Suppressor macrophage treated with lipopolysaccharide for 4 hours (primary cell): ENCODE data around the gene SNRPD3.
"Not testable (repeated sequence)": the region's sequence is repeated elsewhere in the genome, so short reads cannot be mapped to it uniquely, and the experiment has no call there.

Experiments used
- DNase-seq: peaks from one replicate; pipeline ENCODE4 v3.0.0-alpha.2; 2020

SNRPD3 gene

DNA sequence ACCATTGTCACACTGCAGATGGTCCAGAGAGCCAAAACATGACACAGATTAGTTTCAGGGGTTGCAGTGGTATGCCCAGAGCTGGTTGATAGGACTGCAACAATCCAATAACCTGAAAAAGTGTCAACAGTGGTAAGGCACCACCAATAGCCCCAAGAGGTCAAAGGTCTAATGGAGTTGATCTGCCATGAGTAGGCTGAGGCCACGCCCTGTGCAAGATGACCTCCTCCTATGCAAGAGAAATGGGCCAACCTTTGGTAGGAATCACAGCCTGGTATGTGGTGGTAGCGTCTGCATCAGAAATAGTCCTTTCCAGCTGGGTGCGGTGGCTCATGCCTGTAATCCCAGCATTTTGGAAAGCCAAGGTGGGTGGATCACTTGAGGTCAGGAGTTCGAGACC lies 20.5 kb upstream of the SNRPD3 start:
- no peak for DNase-seq

DNA sequence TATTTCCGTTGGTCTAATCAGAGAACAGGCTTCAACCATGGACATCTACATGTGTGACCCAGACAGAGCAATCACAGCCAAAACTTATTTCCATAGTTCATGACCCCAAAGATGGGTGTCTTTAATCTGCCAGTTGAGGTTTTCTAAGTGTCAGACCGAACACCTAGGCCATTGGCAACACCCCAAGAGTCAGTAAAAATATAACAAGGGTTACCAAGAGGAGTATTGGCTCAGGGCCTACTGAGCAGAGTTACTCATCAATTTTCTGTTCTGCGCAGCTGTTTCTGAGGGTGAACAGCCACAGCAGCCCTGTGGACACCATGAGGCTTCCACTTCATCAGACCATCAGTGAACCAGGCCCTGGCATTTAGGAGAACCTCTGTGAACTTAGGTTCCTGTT lies 19.7 kb upstream of the SNRPD3 start:
- DNase-seq, result no peak

DNA sequence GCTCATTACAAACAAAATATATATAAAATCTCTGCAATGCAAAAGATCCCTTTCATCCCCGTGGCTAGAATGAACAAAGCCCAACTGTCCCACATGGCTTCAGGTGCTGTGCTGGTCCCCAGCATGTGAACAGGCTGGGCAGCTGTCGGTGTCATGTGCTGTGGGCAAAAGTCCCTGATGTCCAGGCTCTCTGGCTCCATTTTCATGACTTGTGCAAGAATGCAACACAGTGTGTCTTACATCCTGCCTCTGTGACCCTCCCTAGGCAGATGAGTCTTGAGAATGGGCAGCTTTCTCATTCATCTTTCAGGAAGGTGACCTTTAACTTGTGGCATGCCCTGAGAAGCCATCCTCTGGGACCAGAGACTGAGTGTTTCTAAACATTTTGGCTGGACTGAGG lies 15.3 kb upstream of the SNRPD3 start:
- no peak for DNase-seq

DNA sequence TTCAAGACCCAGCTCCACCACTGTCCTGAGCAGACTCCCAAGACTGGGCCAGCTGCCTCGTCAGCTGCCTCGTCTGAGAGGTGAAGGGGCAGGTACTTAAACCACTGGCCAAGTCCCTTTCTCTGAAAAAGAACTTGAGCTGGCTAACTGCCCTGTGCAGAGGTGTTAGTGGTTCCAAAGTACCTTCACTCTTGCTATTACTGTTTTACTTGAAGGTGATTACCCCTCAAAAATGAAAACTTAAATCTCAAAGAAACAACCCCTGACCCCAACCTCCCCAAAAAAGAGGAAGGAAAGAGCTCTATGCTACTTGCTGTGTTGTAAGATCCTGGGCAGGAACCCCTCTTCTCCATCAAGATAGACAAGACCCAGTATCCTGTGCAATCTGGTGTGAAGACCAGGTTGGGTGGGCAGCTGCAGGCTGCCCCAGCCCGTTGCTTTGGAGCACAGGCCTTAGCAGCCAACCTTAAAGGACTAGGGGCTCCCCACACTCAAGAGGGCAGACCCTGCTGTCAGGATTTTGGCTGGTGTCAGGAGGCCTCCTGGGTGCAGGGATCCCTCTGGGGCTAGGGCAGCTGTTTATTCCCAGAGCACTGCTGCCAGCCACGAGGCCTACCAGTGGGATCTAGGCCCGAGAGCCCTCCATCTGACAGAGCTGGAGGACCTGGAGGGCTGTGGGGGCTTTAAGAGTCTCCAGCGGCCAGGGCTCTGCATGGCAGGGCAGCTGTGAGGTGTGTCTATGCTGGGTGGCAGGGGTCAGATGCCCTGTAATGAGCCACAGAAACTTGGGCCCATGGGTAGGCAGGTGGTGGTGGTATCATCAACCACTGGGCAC lies 13.9 kb upstream of the SNRPD3 start:
- DNase-seq, result no peak

DNA sequence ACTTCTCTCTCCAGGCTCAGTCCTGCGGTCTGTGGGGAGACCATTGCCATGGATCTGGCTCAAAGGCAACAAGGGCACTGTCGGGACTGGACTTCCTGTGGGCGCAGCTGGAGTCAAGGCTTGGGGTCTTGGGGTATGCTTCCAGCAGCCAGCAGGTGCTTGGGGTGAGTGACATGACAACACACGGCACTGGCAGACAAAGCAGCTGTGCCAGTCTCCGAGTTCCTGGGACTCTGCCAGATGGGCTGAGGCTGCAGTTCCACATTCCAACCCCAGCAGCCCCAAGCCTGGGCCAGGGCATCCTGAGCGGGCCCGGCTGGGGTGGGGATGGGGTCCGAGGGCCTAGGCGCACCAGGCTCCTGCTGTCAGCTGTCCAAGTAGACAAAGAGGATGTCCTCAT lies 13.2 kb upstream of the SNRPD3 start:
- DNase-seq, result no peak

DNA sequence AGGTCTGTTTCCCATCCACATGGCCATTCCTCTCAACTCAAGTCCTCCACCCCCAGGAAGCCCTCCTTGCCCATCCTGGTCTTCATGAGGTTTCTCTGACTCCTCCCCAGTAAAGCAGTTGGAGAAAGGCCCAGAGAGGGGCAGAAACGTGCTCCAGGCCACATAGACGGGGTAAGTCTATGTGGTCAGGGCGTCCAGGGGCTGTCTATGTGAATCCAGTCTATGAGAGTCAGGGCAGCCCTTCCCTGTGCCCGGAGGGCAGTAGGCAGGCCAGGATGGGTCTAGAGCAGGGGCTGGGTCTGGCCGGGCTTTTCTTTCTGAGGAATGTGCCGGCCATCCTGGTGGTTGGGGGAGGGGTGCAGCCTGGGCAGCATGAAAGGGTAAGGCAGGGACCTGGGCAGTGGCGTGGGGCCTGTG lies 12.6 kb upstream of the SNRPD3 start:
- DNase-seq, result no peak

DNA sequence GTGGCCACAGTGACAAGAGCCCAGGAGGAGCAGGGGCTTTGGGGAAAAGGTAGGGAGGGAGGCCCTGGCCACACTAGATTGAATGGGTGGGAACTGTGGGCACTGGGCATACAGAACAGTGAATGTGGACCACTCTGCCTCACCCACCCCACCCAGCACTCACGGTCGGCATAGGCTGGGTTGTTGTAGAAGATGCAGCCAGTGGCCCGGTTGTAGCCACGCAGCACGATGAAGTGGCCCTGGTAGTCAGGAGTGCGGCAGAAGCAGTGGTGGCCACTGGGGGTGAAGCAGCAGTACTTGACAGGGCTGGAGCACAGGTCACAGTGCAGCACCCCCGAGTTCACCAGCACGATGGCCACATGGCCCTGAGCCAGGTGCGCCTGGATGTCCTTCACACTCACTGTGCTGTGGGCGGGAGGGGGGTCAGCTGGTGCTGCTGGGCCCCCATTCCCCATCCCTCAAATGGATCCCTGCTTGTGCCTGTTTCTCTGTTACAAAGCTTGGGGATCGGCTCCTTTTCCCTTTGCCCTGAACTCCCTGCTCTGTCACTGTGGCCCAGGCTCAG lies 12.0 kb upstream of the SNRPD3 start:
- DNase-seq, result no peak

DNA sequence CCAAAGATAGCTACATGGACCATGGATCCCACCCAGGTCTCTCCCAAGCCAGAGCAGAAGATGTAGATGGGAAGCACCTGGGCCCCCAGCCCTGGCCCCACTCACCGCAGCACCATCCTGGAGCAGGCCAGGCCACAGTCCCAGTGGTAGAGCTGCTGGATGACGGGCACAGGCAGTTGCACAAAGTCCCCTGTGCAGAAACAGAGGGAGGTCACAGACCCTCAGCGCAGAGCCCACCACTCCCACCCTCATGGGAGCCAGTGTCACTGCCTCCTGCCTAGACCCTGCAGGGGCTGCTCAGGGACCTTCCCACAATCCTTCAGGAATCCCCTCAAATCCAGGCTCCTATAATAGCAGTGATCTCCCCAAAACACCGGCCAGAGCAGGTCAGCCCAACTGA lies 7.0 kb upstream of the SNRPD3 start:
- DNase-seq, result no peak

DNA sequence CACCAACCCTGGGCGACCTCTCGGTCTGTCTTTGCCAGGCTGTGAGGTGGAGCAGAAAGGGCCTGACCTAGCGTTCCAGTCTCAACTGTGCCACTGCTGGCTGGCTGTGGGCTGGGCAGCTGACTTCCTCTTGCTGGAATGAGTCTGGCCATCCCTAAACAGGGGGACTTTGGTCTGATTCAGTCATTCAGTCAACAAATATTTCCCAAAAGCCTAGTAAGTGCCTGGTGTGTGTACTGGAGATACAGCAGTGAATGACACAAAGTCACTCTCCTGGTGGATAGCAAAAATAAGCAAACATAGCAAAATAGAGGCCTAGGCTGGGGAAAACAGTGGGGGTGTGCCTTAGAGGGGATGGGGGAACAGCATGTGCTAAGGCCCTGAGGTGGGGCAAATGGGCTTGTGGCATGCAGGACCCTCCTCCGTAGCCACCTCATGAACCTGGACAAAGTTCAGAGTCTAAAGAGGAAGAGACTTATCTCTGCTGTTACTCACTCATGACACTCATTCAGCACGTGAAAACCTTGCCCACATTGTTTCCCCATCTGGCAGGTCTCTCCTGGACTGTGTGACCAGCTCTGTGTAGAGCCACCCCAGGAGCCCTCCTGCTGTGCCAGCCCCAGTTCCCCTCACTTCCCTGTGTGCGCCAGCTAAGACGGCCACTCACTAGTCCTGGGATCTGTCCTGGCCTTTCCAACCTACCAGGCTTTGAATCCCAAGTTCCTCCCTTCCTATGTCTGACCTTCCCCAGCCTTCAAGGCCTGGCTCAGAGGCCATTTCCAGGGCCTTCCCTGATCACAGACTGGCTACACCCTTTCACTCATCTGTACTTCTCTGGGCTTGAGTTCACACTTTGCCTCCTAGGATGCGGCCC lies 5.5 kb upstream of the SNRPD3 start:
- DNase-seq, result peak; percentile 60

DNA sequence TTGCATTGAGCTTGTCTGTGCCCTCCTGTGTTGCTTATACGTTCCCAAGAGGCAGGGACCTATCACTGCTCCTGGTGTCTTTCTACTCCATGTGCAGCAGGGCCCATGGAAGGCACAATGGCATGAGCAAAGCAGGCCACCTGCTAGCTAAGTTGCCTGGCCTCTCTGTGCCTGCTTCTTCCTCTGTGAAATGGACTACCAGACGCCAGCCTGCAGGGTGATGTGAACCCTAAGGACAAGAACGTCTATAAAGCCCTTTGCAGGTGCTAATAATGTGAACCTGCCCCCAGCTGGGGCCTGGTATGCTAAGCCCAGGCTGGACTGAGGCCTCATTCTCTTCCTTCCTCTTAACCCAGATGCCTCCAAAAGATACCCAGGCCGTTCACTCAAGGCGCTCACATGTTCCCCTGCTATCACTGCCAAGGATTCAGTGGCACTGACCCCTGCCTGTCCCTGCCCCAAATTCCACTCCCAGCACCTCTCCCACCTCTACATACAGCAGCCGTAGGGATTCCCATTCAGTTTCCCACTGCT lies 4.8 kb upstream of the SNRPD3 start:
- DNase-seq, result no peak

DNA sequence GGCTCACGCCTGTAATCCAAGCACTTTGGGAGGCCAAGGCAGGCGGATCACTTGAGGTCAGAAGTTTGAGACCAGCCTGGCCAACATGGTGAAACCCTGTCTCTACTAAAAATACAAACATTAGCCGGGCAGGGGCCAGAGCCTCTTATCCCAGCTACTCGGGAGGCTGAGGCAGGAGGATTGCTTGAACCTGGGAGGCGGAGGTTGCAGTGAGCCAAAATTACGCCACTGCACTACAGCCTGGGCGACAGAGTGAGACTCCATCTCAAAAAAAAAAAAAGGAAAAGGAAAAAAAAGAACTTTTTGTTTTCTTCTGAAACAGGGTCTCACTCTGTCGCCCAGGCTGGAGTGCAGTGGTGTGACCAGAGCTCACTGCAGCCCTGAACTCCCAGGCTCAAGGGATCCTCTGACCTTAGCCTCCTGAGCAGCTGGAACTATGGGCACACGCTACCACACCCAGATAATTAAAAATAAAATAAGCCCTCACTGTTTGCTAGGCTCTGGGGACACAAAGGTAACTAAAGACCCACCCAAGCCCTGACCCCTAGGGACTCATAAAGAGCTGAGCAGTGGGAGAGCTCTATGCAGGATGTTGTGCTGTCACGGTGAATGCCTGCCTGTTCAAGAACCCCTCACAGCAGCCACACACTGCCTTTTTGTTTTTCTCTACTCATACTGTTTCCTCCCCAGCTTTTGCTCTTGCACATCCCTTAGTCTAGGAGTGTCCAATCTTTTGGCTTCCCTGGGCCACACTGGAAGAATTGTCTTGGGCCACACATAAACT lies 3.1 kb upstream of the SNRPD3 start:
- DNase-seq, result not testable (repeated sequence)

DNA sequence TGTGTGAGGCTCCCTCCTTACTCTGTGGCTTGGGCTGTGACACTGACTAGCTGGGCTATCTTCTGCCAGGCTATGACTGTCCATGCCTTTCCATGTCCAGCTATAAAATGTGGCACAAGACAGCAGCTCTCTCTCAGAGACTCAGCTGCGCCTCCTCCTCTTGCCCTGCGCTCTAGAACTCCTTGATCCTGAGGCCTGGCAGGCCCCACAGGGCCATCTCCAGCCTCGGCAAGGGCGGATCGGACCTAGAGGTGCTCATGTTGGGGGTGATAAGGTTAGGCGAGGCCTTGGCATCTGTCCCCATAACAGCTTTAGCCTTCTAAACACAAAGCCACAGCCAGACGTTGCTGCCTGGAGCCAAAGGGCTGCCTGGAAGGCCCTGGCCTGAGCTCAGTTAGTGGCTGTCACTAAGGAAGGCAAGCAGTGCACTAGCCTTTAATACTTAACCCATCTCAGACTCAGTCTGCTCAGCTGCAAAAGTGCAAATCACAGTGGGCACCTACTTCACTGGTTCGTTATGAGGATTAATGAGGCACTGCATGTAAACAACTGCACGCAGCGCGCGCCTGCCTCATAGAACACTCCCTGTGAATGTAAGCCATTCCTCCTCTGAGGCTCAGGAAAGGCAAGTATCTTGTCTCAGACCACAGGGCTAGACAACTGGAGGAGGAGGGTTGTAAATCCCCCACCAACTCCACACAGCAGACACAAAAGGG lies 2.0 kb upstream of the SNRPD3 start:
- no peak for DNase-seq

DNA sequence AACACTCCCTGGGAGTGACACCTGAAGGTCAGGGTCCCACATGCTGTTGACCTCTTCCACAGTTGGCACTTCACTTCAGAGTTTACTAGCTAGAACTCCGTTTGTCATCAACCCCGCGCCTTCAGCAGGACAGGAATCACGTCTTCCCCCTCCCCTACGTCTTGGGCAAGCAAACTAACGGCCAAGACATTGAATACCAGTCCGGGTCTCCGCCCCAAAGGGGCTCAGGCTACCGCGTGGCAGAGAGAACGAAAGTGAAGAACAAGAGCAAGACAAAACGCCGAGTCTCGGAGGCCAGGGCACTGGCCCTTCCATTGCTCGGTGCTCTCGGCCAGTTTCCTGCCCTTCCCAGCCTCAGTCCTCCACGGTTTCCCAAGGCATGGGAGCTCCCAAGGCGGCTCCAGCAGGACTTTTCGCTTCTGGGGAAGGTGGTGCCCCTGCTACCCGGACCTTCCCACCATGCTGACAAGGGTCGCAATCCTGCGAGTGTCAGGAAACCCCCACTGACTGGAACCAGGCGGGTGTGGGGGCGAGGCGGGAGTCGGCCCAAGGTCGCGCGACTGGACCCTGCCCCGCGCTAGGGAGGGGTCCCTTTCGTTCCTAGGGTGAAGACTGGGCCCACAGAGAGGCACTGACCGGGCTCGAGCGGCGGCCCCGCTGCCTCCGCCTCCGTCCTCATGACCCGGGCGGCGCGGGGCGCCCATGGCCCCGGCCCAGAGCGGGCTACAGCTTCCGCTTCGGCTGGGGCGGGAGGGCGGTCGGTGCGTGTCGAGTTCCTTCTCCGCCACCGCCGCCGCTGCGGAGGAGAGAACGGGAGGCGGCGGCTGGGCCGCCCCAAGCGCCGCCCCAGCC lies 1.3 kb upstream of the SNRPD3 start, which contains the start of gene GUCD1:
GUCD1 (minus strand) TSS at position 826 of the 852 bp plus-strand sequence; CDS start at position 679, 147 bp downstream.
- peak; percentile 67 for DNase-seq

DNA sequence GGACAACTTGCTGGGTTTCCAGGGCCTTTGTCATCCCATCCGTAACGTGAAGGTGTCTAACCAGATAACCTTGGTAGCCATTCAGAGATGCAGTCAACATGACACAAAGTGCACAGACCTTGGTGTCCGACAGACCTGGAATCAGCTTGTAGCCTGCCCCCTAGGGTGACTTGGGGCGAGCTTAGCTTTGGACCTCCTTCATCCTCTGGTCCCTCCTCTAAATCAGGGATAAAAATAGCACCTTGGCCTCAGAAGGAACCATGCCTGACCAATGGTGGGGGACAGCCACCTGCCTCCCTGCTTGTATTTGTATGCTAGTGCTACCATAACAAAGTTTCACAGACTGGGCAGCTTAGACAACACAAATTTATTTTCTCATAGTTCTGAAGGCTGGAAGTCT lies 3.7 kb downstream of the SNRPD3 start:
- no peak for DNase-seq

DNA sequence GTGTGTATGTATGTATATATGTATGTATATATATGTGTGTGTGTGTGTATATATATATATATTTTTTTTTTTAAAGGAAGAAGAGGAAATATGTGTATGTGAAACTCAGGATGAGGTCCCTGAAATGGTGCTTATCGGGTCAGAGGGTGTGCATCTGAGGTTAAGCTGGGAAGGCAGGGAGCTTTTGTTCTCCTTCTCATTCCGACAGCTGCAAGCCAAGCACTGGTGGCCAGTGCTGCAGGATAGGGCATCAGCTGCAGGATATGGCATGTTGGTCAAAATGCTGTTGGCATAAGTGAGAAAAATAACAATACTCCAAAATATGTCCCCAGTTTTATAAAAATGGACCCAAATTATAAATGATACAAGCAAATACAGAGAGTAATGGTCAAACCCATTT lies 7.4 kb downstream of the SNRPD3 start:
- DNase-seq, result no peak

DNA sequence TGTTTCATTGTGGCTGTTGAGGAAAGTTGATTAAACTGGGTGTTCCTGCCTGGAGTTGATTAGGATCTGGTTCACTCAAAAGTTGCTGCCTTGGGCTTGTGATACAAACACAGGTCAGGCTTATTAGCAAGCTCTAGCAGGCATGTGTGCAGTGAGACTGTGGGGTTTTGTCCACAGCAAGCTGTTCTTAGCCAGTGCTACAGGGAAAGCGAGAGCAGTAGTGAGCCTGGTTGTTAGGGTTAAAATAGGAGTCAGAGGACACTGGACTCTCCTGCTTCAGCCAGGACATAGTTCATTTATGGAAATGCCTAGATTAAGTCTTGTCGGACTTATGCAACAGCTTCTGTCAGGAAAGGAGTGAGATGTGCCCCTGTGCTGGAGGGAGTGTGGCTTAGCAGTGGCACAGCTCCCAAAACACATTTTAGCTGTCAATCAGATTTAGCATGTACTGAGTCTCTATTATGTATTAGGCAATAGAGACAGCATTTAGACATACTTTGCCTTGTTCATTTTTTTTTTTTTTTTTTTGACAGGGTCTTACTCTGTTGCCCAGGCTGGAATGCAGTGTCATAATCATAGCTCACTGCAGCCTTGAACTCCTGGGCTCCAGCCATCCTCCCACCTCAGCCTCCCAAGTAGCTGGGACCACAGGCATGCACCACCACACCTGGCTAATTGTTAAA lies 8.7 kb downstream of the SNRPD3 start:
- DNase-seq, result no peak

DNA sequence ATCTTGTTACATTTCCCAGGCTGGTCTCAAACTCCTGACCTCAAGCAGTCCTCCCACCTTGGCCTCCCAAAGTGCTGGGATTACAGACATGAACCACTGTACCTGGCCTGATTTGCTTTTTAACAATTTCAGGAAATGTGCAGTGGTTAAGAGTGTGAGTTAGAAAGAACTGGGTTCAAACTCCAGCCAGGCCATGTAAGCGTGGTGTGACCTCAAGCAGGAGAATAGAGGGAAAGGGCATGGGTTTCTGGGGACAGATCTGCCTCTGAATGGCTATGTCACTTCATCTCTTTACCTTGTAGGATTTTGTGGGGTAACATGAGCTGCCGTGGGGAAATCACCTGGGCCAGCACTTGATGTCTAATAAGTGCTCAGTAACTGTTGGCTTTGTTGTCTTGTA lies 9.3 kb downstream of the SNRPD3 start:
- DNase-seq, result no peak

DNA sequence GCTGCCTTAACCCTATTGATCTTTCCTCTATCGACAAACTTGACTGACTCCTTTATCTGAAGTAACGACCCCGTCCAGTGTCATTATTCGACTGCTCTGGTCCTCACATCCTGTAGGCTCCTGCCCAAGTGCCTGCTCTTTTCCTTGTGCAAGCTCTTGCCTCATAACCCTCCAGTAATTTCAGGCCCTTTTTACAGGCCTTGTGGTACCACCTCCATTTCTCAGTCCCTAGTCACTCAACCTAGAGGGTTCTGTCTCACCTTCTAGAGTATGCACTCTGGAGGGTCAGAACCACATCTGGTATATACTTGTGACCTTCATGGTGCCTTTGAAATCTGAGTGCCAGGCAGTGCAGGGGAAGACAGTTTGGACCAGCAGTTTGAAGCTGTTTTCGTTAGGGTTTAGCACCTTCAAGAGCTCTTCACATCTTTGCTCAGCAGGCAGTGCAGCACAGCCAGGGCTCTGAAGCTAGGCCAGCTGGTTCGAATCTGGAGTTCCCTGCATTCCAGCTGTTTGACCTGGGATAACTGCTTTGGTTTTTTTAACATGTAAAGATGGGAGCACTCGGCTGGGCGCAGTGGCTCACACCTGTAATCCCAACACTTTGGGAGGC lies 11.2 kb downstream of the SNRPD3 start:
- DNase-seq, result no peak

DNA sequence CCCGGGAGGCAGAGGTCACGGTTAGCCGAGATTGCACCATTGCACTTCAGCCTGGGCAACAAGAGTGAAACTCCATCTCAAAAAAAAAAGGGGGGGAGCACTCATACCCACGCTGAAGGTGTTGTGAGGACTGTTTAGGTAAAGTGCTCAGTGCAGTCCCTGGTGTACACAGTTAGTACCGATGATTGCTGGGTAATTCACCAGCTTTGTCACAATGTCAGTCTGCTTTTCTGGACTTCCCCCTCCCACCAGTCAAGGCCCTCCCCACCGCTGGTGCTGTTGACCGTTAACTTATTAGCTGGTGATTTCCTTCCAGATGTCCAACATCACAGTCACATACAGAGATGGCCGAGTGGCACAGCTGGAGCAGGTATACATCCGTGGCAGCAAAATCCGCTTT lies 11.9 kb downstream of the SNRPD3 start:
- no peak for DNase-seq

DNA sequence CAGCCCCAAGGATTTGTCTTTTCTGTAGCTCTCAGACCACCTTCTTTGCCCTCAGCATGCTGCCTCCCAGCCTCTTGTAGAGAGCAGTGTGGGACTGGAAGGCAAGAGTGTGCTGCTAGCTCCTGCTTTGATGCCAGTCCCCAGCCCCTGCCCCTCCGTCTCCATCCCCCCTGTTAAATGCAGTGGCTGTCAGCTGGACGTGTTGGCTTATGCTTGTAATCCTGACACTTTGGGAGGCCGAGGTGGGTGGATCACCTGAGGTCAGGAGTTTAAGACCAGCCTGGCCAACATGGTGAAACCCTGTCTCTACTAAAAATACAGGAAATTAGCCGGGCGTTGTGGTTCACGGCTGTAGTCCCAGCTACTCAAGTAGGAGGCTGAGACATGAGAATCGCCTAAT lies 15.5 kb downstream of the SNRPD3 start:
- no peak for DNase-seq
